Lower leg skin (tissue), 3 donors: ENCODE measurements around the gene INCA1.

Experiments
- CTCF ChIP-seq, 3 donors: fragments of 450-650 bp; IDR thresholded peaks; one replicate each; pipeline ENCODE4 v1.5.1; 2016; ENCODE audit warnings: antibody characterized with exemption in 3 of 3, mild to moderate bottlenecking in 3 of 3, moderate library complexity in 2 of 3
- POLR2A ChIP-seq, 2 donors: fragments of 450-650 bp; IDR thresholded peaks; one replicate each; pipeline ENCODE4 v1.6.1; 2016 to 2017; ENCODE audit warnings: antibody characterized with exemption in 2 of 2, mild to moderate bottlenecking in 1 of 2, moderate library complexity in 1 of 2

DNA sequence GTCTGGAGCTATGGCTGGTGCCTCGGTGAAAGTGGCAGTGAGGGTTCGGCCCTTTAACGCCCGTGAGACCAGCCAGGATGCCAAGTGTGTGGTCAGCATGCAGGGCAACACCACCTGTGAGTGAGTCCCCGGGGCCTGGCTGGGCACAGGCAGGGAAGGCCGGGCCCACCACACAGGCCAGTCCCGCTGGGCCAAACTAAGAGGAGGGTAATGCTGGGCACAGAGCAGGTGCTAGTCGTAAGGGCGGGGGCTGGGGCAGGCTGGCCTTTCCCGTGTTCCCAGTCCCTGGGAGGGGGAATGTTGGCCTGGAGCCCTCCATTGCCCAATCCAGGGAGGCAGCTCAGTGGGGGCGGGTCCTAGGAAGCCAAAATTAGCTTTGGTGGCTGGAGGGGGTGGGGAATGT, 2.9 kb upstream of the INCA1 start:
- TF ChIP-seq CTCF (IDR thresholded peaks at IDR 0.05) (no peak), POLR2A (IDR thresholded peaks at IDR 0.05) (no peak)
